GM12874 (cell line): ENCODE measurements around the gene LIN7A.

ENCODE experiments used
- TF ChIP-seq, protein P1 (sequence below): IDR thresholded peaks from 2 replicates; pipeline ENCODE4 v1.5.1; 2011; ENCODE audit warnings: low read depth, mild to moderate bottlenecking, control low read depth, low read length, moderate library complexity; ENCODE audit not compliant: insufficient read depth

Gene LIN7A

DNA sequence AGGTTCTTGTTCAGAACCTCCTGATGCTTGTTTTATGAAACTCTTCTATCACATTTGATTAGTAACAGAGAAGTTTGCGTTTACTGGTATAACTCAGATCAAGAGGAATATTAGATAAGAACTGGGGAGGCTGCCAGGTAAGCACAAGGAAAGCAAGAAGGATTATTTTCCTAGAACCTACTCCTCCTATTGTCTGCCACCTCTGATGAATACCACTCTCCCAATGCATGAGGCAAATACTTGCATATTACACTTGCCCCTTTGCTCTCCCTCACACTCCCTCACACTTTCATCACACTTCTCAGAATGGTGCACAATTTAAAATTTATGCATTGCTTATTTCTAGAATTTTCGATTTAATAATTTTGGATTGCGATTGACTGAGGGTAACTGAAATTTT, 43.6 kb downstream of the LIN7A start:
- TF ChIP-seq, protein P1, sequence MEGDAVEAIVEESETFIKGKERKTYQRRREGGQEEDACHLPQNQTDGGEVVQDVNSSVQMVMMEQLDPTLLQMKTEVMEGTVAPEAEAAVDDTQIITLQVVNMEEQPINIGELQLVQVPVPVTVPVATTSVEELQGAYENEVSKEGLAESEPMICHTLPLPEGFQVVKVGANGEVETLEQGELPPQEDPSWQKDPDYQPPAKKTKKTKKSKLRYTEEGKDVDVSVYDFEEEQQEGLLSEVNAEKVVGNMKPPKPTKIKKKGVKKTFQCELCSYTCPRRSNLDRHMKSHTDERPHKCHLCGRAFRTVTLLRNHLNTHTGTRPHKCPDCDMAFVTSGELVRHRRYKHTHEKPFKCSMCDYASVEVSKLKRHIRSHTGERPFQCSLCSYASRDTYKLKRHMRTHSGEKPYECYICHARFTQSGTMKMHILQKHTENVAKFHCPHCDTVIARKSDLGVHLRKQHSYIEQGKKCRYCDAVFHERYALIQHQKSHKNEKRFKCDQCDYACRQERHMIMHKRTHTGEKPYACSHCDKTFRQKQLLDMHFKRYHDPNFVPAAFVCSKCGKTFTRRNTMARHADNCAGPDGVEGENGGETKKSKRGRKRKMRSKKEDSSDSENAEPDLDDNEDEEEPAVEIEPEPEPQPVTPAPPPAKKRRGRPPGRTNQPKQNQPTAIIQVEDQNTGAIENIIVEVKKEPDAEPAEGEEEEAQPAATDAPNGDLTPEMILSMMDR = no peak

DNA sequence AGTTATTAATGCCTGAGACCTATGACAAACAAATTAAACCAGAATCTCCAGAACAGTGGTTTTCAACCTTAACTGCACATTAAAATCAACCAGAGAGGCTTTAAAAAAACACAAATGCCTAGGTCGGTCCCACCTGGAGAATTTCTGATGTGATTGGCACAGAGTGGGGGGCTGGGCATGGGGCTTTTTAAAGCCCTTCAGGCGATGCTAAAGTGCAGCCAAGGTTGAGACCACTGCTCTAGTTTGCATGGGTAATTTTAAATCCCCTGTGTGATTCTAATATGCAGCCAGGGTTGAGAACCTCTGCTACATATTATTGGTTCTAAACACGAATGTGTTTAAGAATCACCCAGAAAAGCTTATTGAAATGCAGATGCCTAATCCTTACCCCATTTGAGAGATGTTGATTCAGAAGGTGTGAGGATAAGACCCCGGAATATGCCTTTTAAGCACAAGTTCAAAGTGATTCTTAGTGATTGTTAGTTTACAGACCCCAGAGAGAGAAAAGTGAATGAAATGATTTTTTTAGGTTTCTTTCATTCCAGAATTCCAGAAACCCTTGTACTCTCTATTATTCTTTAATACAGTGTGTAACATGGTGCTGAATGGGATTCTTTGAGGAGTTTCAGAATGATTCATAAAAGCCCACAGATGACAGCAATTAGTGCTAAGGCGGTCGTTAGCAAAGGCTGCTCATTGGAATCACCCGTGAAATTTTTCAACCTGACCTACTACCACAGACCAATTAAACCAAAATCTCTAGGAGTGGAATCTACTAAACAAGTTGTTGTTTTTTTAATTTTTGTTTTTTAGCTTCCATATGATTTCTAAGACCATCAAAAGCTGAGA, 44.9 kb downstream of the LIN7A start:
- TF ChIP-seq, protein P1 = no peak

DNA sequence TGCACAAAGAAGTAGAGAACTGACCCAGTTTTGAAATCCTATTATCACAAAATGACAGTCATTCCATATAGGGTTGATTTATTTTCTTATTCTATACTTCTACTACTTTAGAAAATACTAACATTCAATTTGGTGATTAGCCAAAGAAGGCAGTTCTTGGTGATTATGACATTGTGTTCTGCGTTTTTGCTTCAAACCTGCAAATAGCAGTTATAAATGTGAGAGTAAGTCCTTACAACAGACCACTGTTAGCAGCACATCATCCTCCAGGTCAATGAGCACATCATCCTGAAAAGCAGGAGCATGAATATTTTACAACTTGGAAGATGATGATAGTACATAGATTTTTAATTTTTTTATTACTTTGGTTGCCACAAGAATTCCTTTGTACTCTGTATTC, 53.1 kb downstream of the LIN7A start:
- TF ChIP-seq, protein P1 = no peak

DNA sequence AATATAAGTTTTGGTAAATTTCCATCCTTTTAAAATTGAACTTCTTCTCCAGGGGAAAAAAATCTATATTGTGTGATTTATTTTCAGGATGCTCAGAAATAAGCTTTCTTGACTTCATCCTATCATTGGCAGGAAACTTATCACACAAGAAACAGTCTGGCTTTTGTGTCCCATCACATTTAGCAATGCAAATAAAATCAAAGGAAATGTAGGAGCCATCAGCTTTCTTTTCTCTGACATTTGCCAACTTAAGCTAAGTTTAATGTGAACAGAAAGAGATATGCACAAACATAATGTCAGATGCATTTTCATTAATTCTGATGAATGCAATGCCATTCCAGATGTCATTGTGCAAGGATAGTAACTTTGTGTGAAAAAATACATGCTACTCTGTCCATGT, 56.6 kb downstream of the LIN7A start:
- TF ChIP-seq, protein P1 = no peak

DNA sequence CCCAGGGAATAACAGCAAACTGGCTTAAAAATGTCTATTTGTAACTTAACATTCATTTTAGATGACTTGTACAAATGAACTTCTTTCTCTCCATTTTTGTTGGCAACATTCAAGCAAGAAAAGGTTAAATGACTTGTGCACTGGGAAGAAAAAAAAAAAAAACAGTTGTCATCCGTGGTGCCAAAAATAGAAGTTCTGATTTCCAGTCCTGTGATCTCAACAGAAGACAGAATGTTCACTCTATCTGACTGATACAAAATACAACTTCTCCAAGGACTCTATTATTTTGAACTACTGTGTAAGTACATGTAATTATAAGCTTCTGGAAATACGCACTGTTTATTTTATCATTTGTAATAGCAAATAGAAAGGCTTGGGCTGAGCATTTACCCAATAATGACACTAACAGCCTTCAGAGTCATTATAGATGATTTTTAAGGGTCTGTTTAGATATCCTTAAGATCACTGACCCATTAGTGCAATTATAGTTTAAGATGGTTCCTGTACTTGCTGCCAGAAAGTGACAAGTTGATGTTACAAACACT, 59.9 kb downstream of the LIN7A start:
- TF ChIP-seq, protein P1 = no peak

DNA sequence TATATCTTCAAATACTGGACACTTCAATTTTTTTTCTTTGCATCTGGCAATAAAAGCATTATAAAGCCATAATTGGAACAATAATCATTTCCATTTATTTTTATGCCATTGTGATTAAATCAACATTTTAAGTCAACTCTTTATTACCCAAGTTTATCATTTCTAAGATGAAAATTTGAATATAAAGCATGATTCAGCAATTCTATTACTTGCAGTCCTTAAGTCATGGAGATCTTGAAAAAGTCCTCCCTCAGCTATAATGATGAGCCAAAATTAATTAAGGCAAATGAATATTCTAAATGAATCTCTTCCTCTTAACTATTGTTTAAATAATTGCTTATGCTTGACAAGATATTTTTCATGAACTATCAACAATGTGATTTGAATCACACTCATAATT, 65.7 kb downstream of the LIN7A start:
- TF ChIP-seq, protein P1 = no peak

DNA sequence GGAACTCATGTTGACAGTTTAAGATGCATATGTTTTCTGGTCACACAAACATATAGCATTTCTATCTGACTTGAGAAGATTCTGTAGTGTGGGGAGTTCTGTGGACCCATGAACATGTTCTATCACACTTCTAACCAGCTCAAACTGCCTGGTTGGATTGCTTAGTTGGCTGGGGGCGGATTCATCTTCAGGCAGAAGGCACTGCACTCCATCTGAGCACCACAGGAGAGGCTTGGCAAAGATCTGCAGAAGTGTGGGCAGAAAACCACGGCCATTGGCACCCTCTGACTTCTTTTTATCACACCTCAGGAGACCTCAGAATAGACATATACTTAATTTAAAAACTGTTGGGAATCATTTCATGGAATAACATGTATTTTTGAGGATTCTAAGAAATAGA, 68.5 kb downstream of the LIN7A start:
- TF ChIP-seq, protein P1 = no peak
